GM19351 (cell line): Measurements from ENCODE around the gene KRTAP12-2.
"Not testable (repeated sequence)": the region's sequence is repeated elsewhere in the genome, so short reads cannot be mapped to it uniquely, and the experiment has no call there.

Source experiments
- ATAC-seq: cut with Tn5 transposase; IDR thresholded peaks from one replicate; pipeline ENCODE4 v1.9.1; 2021; ENCODE audit warnings: mild to moderate bottlenecking, moderate library complexity; ENCODE audit not compliant: unreplicated experiment

KRTAP12-2 gene

DNA sequence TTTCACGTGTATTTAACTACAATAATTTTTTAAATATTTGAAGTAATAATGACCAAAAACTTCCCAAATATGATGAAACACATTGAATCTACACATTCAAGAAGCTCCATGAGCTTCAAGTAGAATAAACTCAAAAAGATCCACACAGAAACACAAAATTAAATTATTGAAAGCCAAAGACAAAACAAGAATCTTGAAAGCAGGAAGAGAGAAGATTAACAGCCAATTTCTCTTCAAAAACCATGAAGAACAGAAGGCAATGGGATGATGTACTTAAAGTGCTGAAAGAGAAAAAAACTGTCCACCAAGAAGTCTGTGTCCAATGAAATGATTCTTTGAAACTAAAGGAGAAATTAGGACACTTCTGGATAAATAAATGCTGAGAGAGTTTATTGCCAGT is 34.7 kb downstream of the KRTAP12-2 start:
- ATAC-seq = no peak

DNA sequence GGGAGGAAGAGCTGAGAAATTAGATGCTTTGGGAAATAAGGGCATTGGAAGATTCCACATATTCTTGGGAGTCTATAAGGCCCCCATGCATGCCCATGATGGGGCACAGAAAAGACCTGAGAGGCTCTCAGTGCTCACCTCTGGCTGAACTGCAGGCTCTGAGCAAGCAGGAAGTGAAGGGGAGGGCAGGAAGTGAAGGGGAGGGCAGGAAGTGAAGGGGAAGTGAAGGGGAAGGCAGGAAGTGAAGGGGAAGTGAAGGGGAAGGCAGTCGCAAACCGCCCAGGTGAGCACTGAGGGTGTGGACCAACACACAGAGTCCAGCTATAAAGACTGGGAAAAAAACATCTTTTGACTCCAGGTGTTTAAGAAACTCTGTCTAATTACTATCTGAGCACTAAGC is 36.3 kb downstream of the KRTAP12-2 start:
- ATAC-seq = no peak

DNA sequence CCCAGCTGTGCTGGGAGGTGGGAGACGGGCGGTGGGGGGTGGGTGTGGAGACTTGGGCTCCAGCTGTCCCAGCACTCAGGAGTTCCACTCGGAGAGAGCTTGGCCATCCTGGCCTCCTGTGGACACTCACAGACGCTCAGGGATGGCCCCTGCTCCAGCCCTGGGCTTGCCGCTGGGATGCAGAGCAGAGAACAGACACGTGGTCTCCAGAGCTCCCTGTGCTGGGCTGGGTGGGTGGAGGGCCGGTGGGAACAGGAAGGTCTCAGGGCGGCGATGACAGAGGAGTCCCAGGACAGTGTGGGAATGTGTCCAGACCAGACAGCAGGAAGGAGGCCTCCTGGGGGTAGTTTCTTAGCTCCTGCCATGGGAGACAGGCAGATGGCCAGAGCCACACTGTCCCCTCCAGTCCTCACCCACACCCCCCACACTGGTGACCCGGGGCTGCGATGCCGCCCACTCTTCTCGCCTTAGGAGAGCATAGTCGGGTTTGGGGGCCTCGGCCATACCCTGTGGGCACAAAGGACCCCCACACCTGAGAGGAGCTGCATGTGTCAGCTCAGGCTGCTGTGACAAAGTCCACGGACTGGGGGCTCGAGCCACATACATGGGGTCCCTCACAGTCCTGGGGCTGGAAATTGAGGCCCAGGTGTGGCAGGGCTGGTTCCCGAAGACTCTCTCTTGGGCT is 37.9 kb downstream of the KRTAP12-2 start:
- ATAC-seq = no peak

DNA sequence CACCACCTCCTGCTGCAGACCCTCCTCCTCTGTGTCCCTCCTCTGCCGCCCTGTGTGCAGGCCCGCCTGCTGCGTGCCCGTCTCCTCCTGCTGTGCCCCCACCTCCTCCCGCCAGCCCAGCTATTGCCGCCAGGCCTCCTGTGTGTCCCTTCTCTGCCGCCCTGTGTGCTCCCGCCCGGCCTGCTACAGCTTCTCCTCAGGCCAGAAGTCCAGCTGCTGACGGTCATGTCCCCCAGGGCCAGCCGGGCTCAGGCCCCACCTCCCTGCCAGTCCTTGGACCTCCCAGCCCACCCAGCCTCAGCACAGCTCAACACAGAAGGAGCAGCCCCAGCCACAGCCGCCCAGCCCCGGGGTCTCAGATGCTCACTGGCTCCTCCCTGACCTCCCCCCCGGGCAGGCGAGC is 38.9 kb downstream of the KRTAP12-2 start:
- not testable (repeated sequence) for ATAC-seq

DNA sequence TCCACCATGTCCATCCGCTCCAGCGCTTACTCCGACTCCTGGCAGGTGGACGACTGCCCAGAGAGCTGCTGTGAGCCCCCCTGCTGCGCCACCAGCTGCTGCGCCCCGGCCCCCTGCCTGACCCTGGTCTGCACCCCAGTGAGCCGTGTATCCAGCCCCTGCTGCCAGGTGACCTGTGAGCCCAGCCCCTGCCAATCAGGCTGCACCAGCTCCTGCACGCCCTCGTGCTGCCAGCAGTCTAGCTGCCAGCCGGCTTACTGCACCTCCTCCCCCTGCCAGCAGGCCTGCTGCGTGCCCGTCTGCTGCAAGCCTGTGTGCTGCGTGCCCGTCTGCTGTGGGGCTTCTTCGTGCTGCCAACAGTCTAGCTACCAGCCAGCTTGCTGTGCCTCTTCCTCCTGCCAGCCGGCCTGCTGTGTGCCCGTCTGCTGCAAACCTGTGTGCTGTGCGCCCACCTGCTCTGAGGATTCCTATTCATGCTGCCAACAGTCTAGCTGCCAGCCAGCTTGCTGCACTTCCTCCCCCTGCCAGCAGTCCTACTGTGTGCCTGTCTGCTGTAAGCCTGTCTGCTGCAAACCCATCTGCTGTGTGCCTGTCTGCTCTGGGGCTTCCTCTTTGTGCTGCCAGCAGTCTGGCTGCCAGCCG is 39.4 kb downstream of the KRTAP12-2 start:
- not testable (repeated sequence) for ATAC-seq

DNA sequence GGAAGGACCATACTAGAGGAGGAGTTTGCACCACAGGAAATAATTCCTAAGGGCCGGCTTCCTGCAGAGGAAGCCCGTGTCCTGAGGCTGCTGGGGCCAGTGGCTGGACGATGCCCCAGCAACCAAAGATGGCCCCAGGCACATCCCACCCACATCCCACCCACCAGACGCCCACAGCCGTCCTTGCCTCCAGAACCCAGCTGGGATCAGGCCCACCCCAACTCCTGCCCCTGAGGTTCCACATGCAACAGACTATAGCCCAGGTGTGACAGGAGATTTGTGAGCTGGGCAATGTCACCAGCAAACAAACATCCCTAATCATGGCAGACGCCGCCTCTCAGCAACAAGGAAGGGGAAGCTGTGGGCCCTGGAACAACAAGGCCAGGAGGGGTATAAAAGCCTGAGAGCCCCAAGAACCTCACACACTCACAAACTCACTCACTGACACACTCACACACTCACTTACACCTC is 40.0 kb downstream of the KRTAP12-2 start, which contains the start of gene KRTAP10-9:
Gene KRTAP10-9, plus strand, starts transcription at position 421 of the 471 bp plus-strand sequence. CDS start 79 bp downstream, outside the sequence.
- no peak for ATAC-seq

DNA sequence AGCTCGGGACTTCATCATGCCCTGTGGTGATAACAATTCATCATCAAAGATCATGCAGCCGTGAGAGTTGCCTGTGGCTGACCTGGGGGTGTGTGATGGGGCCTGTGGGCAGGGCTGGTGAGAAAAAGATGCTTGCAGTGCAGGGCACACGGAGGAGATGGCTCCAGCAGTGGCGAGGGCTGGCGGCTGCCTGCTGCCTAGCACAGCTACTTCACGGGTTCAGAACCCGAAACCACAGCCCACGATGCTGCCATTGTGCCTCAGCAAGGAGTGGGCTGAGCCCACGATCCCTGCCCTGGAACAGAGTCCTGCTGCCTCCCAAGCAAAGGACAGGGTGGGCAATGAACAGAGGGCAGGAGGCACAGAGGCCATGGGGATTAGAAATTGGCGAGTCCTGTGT is 40.5 kb downstream of the KRTAP12-2 start:
- no peak for ATAC-seq

DNA sequence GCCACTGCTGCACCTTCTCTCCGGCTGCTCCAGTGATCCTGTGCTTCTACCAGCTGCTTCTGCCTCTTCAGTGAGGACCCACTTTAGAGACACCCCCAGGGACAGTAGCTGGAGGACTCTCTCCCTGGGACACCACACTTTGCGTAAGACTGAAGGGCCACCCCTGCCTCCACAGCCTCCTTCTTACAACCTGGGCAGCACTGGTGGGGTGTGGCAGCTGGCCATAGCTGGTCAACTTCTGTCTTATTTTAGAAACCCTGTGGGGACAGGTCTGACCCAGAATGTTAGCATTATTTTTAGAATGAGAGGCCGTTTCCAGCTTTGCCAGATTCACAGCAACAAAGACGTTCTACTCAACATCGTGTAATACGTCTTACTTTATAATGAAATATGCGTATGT is 41.0 kb downstream of the KRTAP12-2 start:
- no peak for ATAC-seq

DNA sequence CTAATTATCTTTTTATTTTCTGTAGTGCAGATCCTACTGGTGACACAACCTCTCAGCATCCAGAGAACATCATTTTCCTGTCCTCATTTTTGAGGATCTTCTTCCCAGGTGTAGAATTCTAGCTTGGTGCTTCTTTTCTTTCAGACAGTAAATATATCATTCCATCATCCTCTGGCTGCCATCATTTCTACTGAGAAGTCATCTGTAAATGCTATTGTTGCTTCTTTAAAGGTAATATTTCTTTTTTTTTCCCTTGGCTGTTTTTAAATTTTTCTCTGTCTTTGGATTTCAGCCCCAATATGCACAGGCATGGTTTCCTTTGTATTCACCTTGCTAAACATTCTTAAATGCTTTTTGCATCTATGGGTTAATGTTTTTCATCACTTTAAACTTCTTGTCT is 43.2 kb downstream of the KRTAP12-2 start:
- ATAC-seq = no peak

DNA sequence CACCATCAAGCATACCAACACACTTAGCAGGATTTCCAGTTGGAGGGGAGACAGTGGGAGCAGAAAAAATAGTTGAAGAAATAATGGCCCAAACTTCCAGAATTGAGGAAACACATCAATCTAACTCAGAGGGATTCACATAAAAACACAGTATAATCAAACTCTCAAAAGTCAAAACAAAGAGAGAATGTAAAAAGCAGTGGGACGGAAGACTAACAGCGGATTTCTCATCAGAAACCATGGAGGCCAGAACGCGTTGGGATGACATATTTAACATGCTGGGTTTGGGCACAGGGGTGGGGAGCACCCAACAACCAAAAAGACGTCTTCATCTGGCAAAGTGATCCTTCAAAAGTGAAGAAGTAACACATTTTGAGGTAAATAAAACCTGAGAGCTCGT is 46.8 kb downstream of the KRTAP12-2 start:
- ATAC-seq = no peak

DNA sequence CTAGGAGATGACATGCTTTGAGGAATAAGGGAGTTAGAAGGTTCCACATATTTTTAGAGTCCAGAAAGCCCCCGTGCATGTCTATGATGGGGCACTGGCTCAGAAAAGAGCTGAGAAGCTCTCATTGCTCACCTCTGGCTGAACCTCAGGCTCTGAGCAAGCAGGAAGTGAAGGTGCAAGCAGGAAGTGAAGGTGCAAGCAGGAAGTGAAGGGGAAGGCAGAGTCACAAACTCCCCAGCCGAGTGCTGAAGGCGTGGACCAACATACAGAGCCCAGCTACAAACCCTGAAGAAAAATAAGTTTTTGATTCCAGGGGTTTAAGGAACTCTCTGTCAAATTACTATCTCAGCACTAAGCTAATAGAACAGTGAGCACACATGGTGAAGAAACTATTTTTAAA is 47.8 kb downstream of the KRTAP12-2 start:
- no peak for ATAC-seq

DNA sequence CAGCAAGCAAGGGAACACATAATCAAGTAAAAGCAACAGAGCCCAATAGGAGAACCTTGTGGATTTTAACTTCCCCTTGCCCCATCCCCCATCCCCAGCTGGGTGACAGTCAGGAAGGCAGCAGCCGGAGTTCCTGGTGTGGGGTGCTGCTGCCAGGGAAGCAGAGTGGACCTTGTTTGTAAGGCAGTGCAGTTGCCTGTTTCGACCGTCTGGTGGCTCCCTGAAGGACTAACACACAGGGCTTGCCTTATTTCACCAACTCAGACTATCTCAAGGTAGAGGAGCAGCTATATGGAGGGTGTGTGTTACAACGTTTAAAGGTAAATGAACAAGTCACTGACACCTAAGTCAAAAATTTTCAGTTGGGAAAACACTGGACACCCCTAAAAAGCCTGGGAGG is 48.2 kb downstream of the KRTAP12-2 start:
- ATAC-seq = no peak

DNA sequence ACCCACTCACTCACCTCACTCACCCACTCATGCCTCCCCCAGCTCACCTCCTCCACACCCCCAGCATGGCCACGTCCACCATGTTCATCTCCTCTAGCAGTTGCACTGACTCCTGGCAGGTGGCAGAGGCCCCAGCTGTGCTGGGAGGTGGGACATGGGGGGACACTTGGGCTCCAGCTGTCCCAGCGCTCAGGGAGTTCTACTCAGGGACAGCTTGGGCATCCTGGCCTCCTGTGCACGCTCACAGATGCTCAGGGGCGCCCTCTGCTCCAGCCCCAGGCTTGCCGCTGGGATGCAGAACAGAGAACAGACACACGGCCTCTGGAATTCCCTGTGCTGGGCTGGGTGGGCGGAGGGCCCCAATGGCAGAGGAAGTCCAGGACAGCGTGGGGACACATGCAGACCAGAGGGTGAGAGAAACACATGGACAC is 49.6 kb downstream of the KRTAP12-2 start:
- ATAC-seq = no peak

DNA sequence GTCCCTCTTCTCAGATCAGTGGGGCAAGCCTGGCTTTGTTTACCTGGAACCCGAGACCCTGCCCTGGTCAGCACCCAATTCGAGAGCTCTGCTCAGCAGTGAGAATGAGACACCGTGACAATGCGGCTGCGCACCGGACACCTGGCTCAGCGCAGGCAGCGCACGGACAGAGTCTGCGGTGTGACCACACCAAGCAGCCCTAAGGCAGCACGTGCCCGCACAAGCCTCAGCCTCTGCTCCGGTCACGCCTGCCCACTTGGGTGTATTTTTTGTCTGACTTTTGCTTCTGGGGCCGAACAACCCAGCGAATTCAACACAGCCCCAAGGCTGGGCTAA is 50.2 kb downstream of the KRTAP12-2 start:
- no peak for ATAC-seq
